ENCODE data around the gene CDH22.

The CDH22 gene

DNA sequence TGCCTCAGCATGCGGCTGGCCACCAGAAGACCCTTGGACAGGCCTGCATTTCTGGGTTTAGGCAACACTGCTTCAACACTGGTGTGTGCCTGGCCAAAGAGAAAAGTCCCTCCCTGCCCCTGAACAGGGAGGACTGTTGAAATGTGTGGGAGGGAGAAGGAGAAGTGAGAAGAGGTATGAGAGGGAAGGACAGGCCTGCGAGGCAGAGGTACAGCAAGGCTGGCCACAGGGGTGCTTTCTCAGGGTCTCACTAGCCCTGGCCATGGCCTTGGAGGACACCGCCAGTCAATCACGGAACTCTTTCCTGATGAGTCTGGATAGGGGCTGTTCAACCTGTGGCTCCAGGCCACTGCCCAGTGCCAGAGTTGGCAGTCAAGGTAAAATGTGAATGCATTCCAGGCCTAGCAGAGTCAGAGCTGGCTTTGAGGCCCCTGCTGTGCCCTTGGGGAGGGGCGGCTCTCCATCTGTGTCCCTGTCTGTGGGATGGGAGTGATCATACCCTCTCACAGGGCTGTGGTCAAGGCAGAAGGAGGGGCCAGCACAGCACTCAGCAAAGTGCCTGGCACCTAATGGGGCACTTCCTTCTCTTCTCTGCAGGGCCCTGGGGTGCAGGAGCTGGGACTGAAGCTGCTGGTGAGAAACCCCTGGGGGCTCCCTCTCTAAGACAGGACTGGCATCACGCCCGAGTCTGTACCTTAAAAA lies 43.2 kb upstream of the CDH22 start:
- Histone ChIP-seq H3K27me3 (ENCODE audit: control insufficient read depth, insufficient read depth, low read length) (no peaks in the 10 kb centered on the region), H3K9me3 (ENCODE audit: control insufficient read depth, insufficient read depth, low read length) (no peaks in the 10 kb centered on the region), H3K36me3 (ENCODE audit: control insufficient read depth, insufficient read depth, low read length) (peaks cover 32% of the 10 kb centered on the region), H3K27ac (ENCODE audit: low read depth, low read length) (peak overlapping the region; percentile 86), H3K4me3 (ENCODE audit: low read depth, low read length) (no peak overlapping the region), H3K4me1 (ENCODE audit: control insufficient read depth, insufficient read depth, low read length) (peaks cover 22% of the 10 kb centered on the region), H3K9ac (ENCODE audit: low read depth, low read length) (no peak overlapping the region)

DNA sequence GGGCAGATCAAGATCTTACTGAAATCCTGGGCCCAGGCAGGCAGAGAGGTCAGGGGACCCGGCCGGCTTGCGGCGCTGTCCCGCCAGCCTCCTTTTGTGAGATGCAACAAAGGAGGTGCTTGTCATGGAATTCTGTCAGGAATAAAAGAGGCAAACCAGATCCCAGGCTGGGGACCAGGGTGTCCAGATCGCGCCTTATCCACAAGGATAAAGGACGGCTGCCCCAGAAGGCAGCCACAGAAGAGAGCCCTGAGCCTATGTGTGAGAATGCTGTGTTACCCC lies 42.6 kb upstream of the CDH22 start:
- peaks cover 26% of the 10 kb centered on the region for H3K36me3 ChIP-seq (ENCODE audit: control insufficient read depth, insufficient read depth, low read length)
- H3K4me3 ChIP-seq (ENCODE audit: low read depth, low read length): no peak overlapping the region
- H3K27ac ChIP-seq (ENCODE audit: low read depth, low read length): peak overlapping the region; percentile 86
- peaks cover 22% of the 10 kb centered on the region for H3K4me1 ChIP-seq (ENCODE audit: control insufficient read depth, insufficient read depth, low read length)
- no peaks in the 10 kb centered on the region for H3K9me3 ChIP-seq (ENCODE audit: control insufficient read depth, insufficient read depth, low read length)
- 0 out of 2 replicates have a peak overlapping the region, but pooled peaks have one; percentile 5 for H3K9ac ChIP-seq (ENCODE audit: low read depth, low read length)
- no peaks in the 10 kb centered on the region for H3K27me3 ChIP-seq (ENCODE audit: control insufficient read depth, insufficient read depth, low read length)

DNA sequence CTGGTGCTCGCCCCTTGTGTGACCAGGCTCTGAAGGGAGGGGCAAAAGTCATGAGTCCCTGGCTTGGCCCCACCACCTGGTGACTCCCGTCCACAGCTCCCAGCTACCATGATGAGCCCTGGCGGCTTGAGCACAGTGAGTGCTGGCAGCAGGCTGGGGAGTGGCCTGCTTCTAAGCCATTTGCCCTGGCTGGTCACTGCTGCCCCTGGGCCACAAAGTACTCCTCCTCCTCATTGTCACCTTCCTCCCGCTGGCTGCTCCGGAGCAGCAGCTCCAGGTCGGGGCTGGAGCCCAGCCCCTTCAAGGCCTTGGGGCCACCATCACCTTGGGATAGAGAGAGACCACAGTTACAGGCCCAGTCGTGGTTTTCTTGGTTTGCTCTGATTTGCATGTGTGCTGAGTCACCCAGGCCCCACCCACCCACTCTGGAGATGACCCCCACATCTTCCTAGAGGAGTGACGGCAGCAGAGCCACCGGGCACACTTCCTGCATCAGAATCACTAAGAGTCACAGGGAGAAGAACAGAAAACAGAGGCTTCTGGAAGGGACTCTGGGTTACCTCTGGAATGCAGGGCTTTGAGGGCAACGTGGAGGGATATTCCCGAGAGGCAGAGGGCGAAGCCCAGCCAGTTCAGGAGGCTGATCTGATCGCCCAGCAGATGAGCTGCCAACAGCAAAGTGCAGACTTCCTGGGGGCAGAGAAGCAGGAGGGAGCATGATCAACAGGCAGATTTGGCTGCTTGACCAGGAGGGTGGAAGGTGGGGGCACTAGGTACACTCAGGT lies 42.1 kb upstream of the CDH22 start:
- peaks cover 21% of the 10 kb centered on the region for H3K36me3 ChIP-seq (ENCODE audit: control insufficient read depth, insufficient read depth, low read length)
- H3K9ac ChIP-seq (ENCODE audit: low read depth, low read length): 0 out of 2 replicates have a peak overlapping the region, but pooled peaks have one; percentile 5
- H3K27ac ChIP-seq (ENCODE audit: low read depth, low read length): peak overlapping the region; percentile 86
- peaks cover 22% of the 10 kb centered on the region for H3K4me1 ChIP-seq (ENCODE audit: control insufficient read depth, insufficient read depth, low read length)
- H3K4me3 ChIP-seq (ENCODE audit: low read depth, low read length): no peak overlapping the region
- no peaks in the 10 kb centered on the region for H3K9me3 ChIP-seq (ENCODE audit: control insufficient read depth, insufficient read depth, low read length)
- H3K27me3 ChIP-seq (ENCODE audit: control insufficient read depth, insufficient read depth, low read length): peaks cover 3% of the 10 kb centered on the region

DNA sequence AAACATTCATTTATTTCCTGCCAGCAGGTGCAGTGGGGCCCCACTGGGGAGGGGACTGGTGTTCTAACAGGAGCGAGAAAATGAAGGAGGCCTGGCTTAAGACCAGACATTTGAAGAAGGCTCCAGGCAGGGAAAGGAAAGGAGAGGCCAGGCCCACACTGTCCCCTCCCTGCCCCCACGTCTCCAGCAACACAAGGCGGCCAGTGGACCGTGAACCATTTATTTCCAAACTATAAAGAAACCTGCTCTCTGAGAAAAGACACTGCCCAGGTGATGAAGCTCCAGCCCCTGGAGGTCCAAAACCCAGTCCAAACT lies 41.4 kb upstream of the CDH22 start:
- peak overlapping the region; percentile 86 for H3K27ac ChIP-seq (ENCODE audit: low read depth, low read length)
- H3K27me3 ChIP-seq (ENCODE audit: control insufficient read depth, insufficient read depth, low read length): peaks cover 10% of the 10 kb centered on the region
- H3K9ac ChIP-seq (ENCODE audit: low read depth, low read length): no peak overlapping the region
- no peak overlapping the region for H3K4me3 ChIP-seq (ENCODE audit: low read depth, low read length)
- no peaks in the 10 kb centered on the region for H3K9me3 ChIP-seq (ENCODE audit: control insufficient read depth, insufficient read depth, low read length)
- H3K4me1 ChIP-seq (ENCODE audit: control insufficient read depth, insufficient read depth, low read length): peaks cover 22% of the 10 kb centered on the region
- peaks cover 15% of the 10 kb centered on the region for H3K36me3 ChIP-seq (ENCODE audit: control insufficient read depth, insufficient read depth, low read length)

DNA sequence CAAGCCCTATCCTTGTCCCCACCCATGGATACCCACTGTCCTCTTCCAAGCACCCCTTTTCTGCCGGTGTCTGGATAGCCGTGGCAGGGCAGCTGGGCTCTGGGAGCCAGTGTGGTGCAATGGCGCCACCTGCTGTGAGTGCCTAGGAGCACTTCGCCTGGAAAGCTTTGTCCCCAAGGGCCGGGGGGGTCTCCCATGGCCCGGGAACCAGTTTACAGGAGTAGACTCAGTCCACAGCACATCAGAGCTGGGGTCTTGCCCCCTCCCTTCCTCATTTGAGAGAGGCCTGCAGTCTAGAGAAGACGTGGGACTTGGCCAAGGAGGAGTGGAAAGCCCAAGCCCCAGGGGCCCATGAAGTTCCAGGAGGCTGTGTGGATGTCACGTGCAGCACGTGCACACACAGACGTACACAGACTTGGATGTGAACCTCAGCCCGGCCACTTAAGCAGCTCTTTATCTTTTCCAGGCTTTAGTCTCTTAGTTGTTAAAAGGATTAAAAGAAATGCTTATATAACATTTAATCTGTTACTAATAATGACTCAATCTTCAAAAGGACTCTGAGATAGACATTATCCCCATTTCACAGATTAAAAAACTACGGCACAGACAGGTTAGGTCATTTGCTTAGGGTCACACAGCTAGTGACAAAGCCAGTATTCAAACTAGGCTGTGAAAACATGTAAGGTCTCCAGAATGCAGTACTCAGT lies 40.9 kb upstream of the CDH22 start:
- no peak overlapping the region for H3K9ac ChIP-seq (ENCODE audit: low read depth, low read length)
- no peak overlapping the region for H3K4me3 ChIP-seq (ENCODE audit: low read depth, low read length)
- H3K27me3 ChIP-seq (ENCODE audit: control insufficient read depth, insufficient read depth, low read length): peaks cover 15% of the 10 kb centered on the region
- no peaks in the 10 kb centered on the region for H3K9me3 ChIP-seq (ENCODE audit: control insufficient read depth, insufficient read depth, low read length)
- H3K27ac ChIP-seq (ENCODE audit: low read depth, low read length): no peak overlapping the region
- H3K4me1 ChIP-seq (ENCODE audit: control insufficient read depth, insufficient read depth, low read length): peaks cover 22% of the 10 kb centered on the region
- H3K36me3 ChIP-seq (ENCODE audit: control insufficient read depth, insufficient read depth, low read length): peaks cover 12% of the 10 kb centered on the region

DNA sequence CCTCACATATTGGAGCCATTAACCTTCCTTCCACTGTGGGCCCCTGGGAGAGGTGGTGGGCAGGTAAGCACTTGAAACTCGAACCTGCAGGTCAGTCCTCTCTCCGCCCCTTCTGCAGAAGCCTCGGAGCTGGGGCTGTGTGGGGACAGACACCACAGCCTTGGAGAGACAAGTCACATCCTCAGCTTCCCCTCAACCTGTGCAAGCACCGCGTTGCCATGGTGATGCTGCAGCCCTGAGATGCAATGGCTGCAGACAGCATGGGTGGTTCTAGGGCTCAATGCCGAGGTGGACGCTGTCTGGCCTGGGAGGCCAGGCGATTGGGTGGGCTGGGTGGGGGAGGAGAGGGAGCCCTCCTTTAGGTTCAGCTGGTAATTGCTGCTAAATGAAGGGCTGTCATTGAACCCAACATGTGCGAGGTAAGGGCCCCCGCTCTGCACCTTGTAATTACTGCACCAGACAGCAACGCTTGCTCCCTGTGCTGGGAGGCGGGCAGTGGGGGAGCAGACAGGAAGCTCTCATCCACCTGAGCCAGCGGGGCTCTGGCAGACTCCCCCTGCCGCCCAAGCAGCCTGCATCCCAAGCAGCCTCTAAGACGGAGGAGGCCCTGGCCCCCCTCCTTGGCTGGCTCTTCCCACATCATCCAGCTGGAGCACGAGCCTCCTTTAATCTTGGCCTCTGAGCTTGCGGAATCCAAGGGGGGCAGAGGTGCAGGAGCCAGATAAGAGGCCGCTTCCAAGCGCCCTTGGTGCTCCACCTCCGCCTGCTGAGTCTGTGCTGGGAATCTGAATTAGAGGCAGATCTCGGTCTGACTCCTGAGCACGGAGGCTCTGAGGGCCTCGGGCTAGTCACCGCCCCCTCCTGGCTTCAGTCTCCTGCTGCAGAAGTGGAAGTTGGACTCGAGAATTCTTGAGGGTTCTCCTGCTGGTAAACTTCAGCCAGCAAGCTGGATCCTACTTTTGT lies 39.8 kb upstream of the CDH22 start:
- peaks cover 12% of the 10 kb centered on the region for H3K36me3 ChIP-seq (ENCODE audit: control insufficient read depth, insufficient read depth, low read length)
- peaks cover 25% of the 10 kb centered on the region for H3K4me1 ChIP-seq (ENCODE audit: control insufficient read depth, insufficient read depth, low read length)
- H3K27me3 ChIP-seq (ENCODE audit: control insufficient read depth, insufficient read depth, low read length): peaks cover 25% of the 10 kb centered on the region
- no peak overlapping the region for H3K27ac ChIP-seq (ENCODE audit: low read depth, low read length)
- no peak overlapping the region for H3K4me3 ChIP-seq (ENCODE audit: low read depth, low read length)
- no peaks in the 10 kb centered on the region for H3K9me3 ChIP-seq (ENCODE audit: control insufficient read depth, insufficient read depth, low read length)
- no peak overlapping the region for H3K9ac ChIP-seq (ENCODE audit: low read depth, low read length)

DNA sequence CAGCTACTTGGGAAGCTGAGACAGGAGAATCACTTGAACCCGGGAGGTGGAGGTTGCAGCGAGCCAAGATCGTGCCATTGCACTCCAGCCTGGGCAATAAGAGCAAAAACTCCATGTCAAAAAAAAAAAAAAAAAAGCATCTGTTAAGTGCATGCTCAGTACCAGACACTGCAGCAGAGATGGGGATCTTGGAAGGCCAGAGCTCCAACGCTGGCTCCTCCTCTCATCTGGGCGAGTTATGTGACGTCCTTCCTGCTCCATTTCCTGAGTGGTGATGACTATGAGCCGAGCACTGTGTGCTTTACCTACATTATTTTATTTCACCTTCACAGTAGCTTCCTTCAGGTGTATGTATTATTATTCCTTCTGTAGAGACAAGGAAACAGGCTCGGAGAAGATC lies 38.5 kb upstream of the CDH22 start:
- H3K36me3 ChIP-seq (ENCODE audit: control insufficient read depth, insufficient read depth, low read length): peaks cover 12% of the 10 kb centered on the region

DNA sequence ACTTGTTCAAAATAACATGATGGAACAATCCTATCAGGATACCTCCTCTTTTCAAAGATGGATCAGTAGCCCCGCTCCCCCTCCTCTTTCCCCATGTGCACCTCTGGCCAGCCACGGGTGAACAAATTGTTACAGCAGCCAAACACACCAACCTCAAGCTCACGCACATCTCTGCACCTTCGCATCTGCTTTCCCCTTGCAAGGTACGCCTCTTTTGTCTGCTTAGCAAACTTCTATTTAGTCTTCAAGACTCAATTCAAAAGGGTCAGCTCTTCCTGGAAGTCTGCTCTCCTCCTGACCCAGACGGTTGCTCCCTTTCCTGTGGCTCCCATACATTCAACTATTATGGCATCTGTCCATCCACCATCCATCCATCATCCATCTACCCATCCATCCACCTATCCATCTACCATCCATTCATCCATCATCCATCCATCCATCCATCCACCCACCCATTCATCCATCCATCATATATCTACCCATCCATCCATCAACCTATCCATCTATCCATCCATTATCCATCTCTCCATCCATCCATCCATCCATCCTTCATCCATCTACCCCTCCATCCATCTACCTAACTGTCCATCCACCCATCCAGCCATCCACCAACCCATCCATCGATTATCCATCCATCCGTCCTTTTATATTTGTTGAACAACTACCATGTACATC lies 36.3 kb upstream of the CDH22 start:
- H3K27me3 ChIP-seq (ENCODE audit: control insufficient read depth, insufficient read depth, low read length): peaks cover 47% of the 10 kb centered on the region
- no peak overlapping the region for H3K4me3 ChIP-seq (ENCODE audit: low read depth, low read length)
- peaks cover 7% of the 10 kb centered on the region; the same call in 1 of the 2 replicates for H3K4me1 ChIP-seq (ENCODE audit: control insufficient read depth, insufficient read depth, low read length)
- H3K9me3 ChIP-seq (ENCODE audit: control insufficient read depth, insufficient read depth, low read length): no peaks in the 10 kb centered on the region
- no peak overlapping the region for H3K27ac ChIP-seq (ENCODE audit: low read depth, low read length)
- H3K36me3 ChIP-seq (ENCODE audit: control insufficient read depth, insufficient read depth, low read length): no peaks in the 10 kb centered on the region
- no peak overlapping the region for H3K9ac ChIP-seq (ENCODE audit: low read depth, low read length)

More for the DNA sequence above, 38.5 kb upstream of the CDH22 start:
- no peak overlapping the region for H3K27ac ChIP-seq (ENCODE audit: low read depth, low read length)
- peaks cover 25% of the 10 kb centered on the region for H3K4me1 ChIP-seq (ENCODE audit: control insufficient read depth, insufficient read depth, low read length)
- H3K9ac ChIP-seq (ENCODE audit: low read depth, low read length): no peak overlapping the region
- H3K27me3 ChIP-seq (ENCODE audit: control insufficient read depth, insufficient read depth, low read length): peaks cover 39% of the 10 kb centered on the region
- no peaks in the 10 kb centered on the region for H3K9me3 ChIP-seq (ENCODE audit: control insufficient read depth, insufficient read depth, low read length)
- no peak overlapping the region for H3K4me3 ChIP-seq (ENCODE audit: low read depth, low read length)

DNA sequence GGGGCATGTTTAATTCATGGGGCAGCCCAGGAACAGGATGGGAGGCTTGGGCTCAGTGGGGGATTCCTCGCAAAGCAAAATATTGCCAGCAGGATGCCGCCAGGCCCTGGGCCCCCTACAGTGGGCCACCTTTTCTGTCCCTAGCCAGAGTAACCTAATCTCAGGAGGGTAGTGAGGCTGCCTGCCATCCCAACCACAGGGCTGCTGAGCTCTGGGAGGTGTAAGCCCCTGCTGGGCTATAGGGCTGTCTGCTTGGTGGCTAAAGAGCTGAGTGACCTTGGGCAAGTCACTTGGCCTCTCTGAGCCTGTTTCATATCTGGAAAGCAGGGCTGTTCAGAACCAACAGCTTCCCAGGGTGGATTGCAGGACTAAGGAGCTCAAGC lies 35.7 kb upstream of the CDH22 start:
- no peak overlapping the region for H3K27ac ChIP-seq (ENCODE audit: low read depth, low read length)
- H3K27me3 ChIP-seq (ENCODE audit: control insufficient read depth, insufficient read depth, low read length): peaks cover 50% of the 10 kb centered on the region
- no peaks in the 10 kb centered on the region for H3K36me3 ChIP-seq (ENCODE audit: control insufficient read depth, insufficient read depth, low read length)
- no peaks in the 10 kb centered on the region for H3K9me3 ChIP-seq (ENCODE audit: control insufficient read depth, insufficient read depth, low read length)
- no peak overlapping the region for H3K9ac ChIP-seq (ENCODE audit: low read depth, low read length)
- H3K4me3 ChIP-seq (ENCODE audit: low read depth, low read length): no peak overlapping the region
- peaks cover 7% of the 10 kb centered on the region; the same call in 1 of the 2 replicates for H3K4me1 ChIP-seq (ENCODE audit: control insufficient read depth, insufficient read depth, low read length)

DNA sequence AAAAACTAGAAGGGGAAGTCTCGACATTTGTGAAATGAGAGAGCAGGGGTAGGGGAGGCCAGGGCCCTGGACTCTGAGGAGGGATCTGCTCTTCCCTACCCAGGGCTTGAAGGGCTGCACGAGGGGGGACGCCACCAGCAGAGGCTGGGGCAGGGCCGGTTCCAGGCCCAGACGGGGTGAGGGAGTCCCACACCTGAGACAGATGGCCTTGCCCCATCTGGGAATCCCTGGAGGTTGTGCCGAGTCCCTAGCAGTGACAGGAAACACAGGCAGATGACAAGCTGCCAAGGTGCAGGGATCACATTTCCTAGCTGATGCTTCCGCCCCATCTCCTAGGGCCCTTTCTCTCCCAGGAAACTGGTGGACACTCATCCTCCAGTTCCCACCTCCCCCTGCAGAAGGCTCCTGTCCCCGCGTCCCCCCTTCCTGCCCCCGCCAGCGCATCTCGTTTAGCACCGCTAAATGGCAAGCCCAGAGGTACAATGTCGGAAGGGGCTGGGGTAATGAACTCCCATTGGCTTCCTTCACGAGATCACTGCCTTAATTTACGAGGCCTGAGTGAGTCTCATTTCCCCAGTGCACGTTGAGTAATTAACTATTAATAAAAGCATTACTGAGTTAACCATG lies 35.2 kb upstream of the CDH22 start:
- Histone ChIP-seq H3K27me3 (ENCODE audit: control insufficient read depth, insufficient read depth, low read length) (peaks cover 50% of the 10 kb centered on the region), H3K9me3 (ENCODE audit: control insufficient read depth, insufficient read depth, low read length) (no peaks in the 10 kb centered on the region), H3K36me3 (ENCODE audit: control insufficient read depth, insufficient read depth, low read length) (no peaks in the 10 kb centered on the region), H3K27ac (ENCODE audit: low read depth, low read length) (no peak overlapping the region), H3K4me3 (ENCODE audit: low read depth, low read length) (no peak overlapping the region), H3K9ac (ENCODE audit: low read depth, low read length) (no peak overlapping the region), H3K4me1 (ENCODE audit: control insufficient read depth, insufficient read depth, low read length) (peaks cover 3% of the 10 kb centered on the region; the same call in 1 of the 2 replicates)
